ENCODE data around the gene PHGDH.

GRCh38 chr1:119688810-119689209 lies 22.9 kb upstream of the PHGDH start:
- TF ChIP-seq CTCF (IDR thresholded peaks at IDR 0.05) (no peak), POLR2AphosphoS5 (IDR thresholded peaks at IDR 0.05; ENCODE audit: insufficient read depth in 1 of 2, low read depth in 1 of 2) (no peak)
